ENCODE data around the gene STON1.
"Not testable (repeated sequence)": the region's sequence is repeated elsewhere in the genome, so short reads cannot be mapped to it uniquely, and the experiment has no call there.

The STON1 gene

GRCh38 chr2:48622691-48623090 is 92.7 kb downstream of the STON1 start:
- DNase-seq = not testable (repeated sequence)

GRCh38 chr2:48624696-48625095 is 94.7 kb downstream of the STON1 start:
- DNase-seq = no peak

- no peak for DNase-seq
Observed at GRCh38 chr2:48626047-48626446, 96.1 kb downstream of the STON1 start.

- DNase-seq = no peak
Observed at GRCh38 chr2:48633143-48633542, 103.2 kb downstream of the STON1 start.

GRCh38 chr2:48635786-48636185 is 105.8 kb downstream of the STON1 start:
- DNase-seq = no peak

GRCh38 chr2:48638261-48638660 is 108.3 kb downstream of the STON1 start:
- DNase-seq = no peak
